Kidney (tissue), 14 donors: ENCODE results near the gene TMEM108. TPM values are rescaled to one million over a fixed set of nuclear protein-coding genes. Genes with fewer than 3 reads are reported as not detected.

Experiments
- DNase-seq, 5 donors: peaks; one replicate each; pipeline ENCODE4 v3.0.0-alpha.2; 2013 to 2020
- FAIRE-seq: peaks from 2 replicates; lab custom pipeline; 2012; peaks lifted over from hg19 to GRCh38; lab: Jason Lieb, UNC
- H3K27ac ChIP-seq, 2 donors: one replicate each; pipeline ENCODE4 v1.7.0; 2013; ENCODE audit warnings: low read depth in 2 of 2, low read length in 2 of 2, inconsistent platforms in 1 of 2
- H3K27me3 ChIP-seq: one replicate; pipeline ENCODE4 v1.7.1; 2013; ENCODE audit warnings: low read length, inconsistent platforms; ENCODE audit not compliant: control insufficient read depth, insufficient read depth
- H3K36me3 ChIP-seq, 3 donors: one replicate each; pipeline versions ENCODE4 v1.7.0 to v1.7.1; 2013; ENCODE audit warnings: low read length in 3 of 3, control low read depth in 1 of 3, inconsistent platforms in 1 of 3; ENCODE audit not compliant: insufficient read depth in 3 of 3, control insufficient read depth in 2 of 3
- H3K4me1 ChIP-seq, 3 donors: one replicate each; pipeline versions ENCODE4 v1.7.0 to v1.7.1; 2013; ENCODE audit warnings: low read length in 3 of 3, inconsistent platforms in 1 of 3, low read depth in 1 of 3; ENCODE audit not compliant: control insufficient read depth in 2 of 3, insufficient read depth in 2 of 3
- H3K4me3 ChIP-seq, 3 donors: one replicate each; pipeline versions ENCODE4 v1.7.0 to v1.8.1; 2013; ENCODE audit warnings: low read length in 3 of 3, control low read depth in 1 of 3, inconsistent platforms in 1 of 3
- H3K9ac ChIP-seq, 3 donors: one replicate each; pipeline versions ENCODE4 v1.7.0 to v1.7.1; 2013; ENCODE audit warnings: low read length in 3 of 3, control low read depth in 1 of 3, inconsistent platforms in 1 of 3
- H3K9me3 ChIP-seq, 3 donors: one replicate each; pipeline versions ENCODE4 v1.7.0 to v1.7.1; 2013; ENCODE audit warnings: low read length in 3 of 3, control low read depth in 1 of 3, inconsistent platforms in 1 of 3; ENCODE audit not compliant: control insufficient read depth in 2 of 3, insufficient read depth in 1 of 3
- CTCF ChIP-seq: IDR thresholded peaks from 3 replicates; pipeline ENCODE4 v1.5.1; 2012; ENCODE audit warnings: mild to moderate bottlenecking, moderate library complexity, borderline replicate concordance; ENCODE audit not compliant: insufficient read depth; ENCODE audit errors: extremely low read depth
- intact Hi-C: fragments of 100-400 bp; cut with DNase I; formaldehyde crosslinking; loops from one replicate; pipeline ENCODE4 v1.11.1; 2022
- polyA plus RNA-seq: library from polyadenylated mRNA; stranded (reverse); fragments of 350-450 nt; fragmentation: Illumina TruSeq; extraction: RNeasy Lipid Tissue Mini Kit (QIAGEN cat#74804); gene quantifications from one replicate; pipeline ENCODE4 v1.2.3, GENCODE V29; 2014; ENCODE audit warnings: low read depth, low replicate concordance; ENCODE audit not compliant: insufficient read depth
- total RNA-seq: library from RNA; stranded (reverse); fragmentation: NEBNext Ultra II Directional; extraction: Animal tissue kit (Norgen Biotek cat#: 25700); gene quantifications from one replicate; pipeline ENCODE4 v1.2.1, GENCODE V29; 2021
- donor health status: control.
- donor health status: control.
- donor health status: control.
- donor health status: control.
- donor health status: control.
- donor health status: DM: yes; HTN: yes; CAD: no.
- donor health status: Normal renal cell carcinoma (clear cell type).

Gene TMEM108
- total and polyA plus RNA-seq, 2 donors from 2014 or later, result 0.91 to 1.5 TPM

DNA sequence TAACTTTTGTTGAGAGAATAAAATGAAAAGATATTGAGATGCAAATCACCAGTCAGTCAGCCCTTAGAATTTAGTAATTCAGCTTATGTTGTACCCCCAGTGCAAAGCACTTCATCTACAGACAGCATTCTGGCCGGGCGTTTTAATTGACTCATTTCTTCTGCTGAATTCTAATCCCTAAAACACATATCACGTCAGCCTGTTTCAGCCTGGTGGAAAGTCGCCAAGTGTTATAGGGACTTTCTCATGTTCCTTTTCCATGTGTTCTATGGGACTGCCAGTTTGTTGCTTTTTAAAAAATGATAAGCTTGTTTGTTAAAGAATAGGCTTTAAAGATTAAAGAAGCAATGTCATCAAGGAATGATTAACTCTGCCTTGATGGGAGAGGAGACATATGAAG lies 192.0 kb downstream of the TMEM108 start:
- Histone ChIP-seq H3K4me1 (no peaks in the 10 kb centered on the region), H3K27ac (no peak overlapping the region), H3K9ac (no peak overlapping the region), H3K9me3 (no peaks in the 10 kb centered on the region), H3K36me3 (no peaks in the 10 kb centered on the region), H3K27me3 (no peaks in the 10 kb centered on the region), H3K4me3 (no peak overlapping the region)
- TF ChIP-seq CTCF, result no peak
- intact Hi-C loops, result no loop called here
- DNase-seq (peak in 1 of 5 donors; percentile 30), FAIRE-seq (no peak)

- Histone ChIP-seq H3K27ac (no peak overlapping the region), H3K9ac (no peak overlapping the region), H3K9me3 (no peaks in the 10 kb centered on the region), H3K27me3 (no peaks in the 10 kb centered on the region), H3K36me3 (no peaks in the 10 kb centered on the region), H3K4me1 (no peaks in the 10 kb centered on the region), H3K4me3 (no peak overlapping the region)
- intact Hi-C loops, result no loop called here
- TF ChIP-seq CTCF, result no peak
- no peak for DNase-seq
- no peak for FAIRE-seq
Observed at GRCh38 chr3:133236901-133237300, 198.7 kb downstream of the TMEM108 start.

- Histone ChIP-seq H3K4me1 (no peaks in the 10 kb centered on the region), H3K9ac (no peak overlapping the region), H3K27ac (no peak overlapping the region), H3K27me3 (no peaks in the 10 kb centered on the region), H3K9me3 (no peaks in the 10 kb centered on the region), H3K4me3 (no peak overlapping the region), H3K36me3 (no peaks in the 10 kb centered on the region)
- TF ChIP-seq CTCF, result no peak
- no peak for FAIRE-seq
- DNase-seq, result peak in 2 of 5 donors; percentile 8 to 23
- intact Hi-C loops, result no loop called here
Observed at GRCh38 chr3:133237380-133237779, 199.2 kb downstream of the TMEM108 start.

GRCh38 chr3:133238015-133238414 lies 199.8 kb downstream of the TMEM108 start:
- no peak for TF ChIP-seq CTCF
- Histone ChIP-seq H3K4me3 (no peak overlapping the region), H3K9ac (no peak overlapping the region), H3K27ac (no peak overlapping the region), H3K4me1 (no peaks in the 10 kb centered on the region), H3K9me3 (no peaks in the 10 kb centered on the region), H3K36me3 (no peaks in the 10 kb centered on the region), H3K27me3 (no peaks in the 10 kb centered on the region)
- no peak for FAIRE-seq
- no peak for DNase-seq
- intact Hi-C loops, result no loop called here
